GM19238 (cell line): ENCODE measurements around the gene PAM.
"Not testable (repeated sequence)": the region's sequence is repeated elsewhere in the genome, so short reads cannot be mapped to it uniquely, and the experiment has no call there.

Experiments used
- DNase-seq: peaks from one replicate; pipeline ENCODE4 v3.0.0; 2011; ENCODE audit warnings: low spot score; ENCODE audit not compliant: insufficient read length

Gene PAM

GRCh38 chr5:102895976-102896375, 140.9 kb downstream of the PAM start:
- DNase-seq: no peak

- no peak for DNase-seq
Observed at GRCh38 chr5:102901424-102902134, 146.5 kb downstream of the PAM start.

- no peak for DNase-seq
Observed at GRCh38 chr5:102902135-102902448, 147.0 kb downstream of the PAM start.

- DNase-seq: no peak
Observed at GRCh38 chr5:102902647-102903046, 147.5 kb downstream of the PAM start.

GRCh38 chr5:102903074-102903871, 148.2 kb downstream of the PAM start:
- DNase-seq: no peak

- DNase-seq: no peak
Observed at GRCh38 chr5:102905056-102905455, 150.0 kb downstream of the PAM start.

GRCh38 chr5:102907099-102907498, 152.0 kb downstream of the PAM start:
- not testable (repeated sequence) for DNase-seq

GRCh38 chr5:102910240-102911226, 155.4 kb downstream of the PAM start:
- no peak for DNase-seq

GRCh38 chr5:102911973-102912372, 156.9 kb downstream of the PAM start:
- no peak for DNase-seq

- DNase-seq: no peak
Observed at GRCh38 chr5:102916109-102916508, 161.0 kb downstream of the PAM start.

GRCh38 chr5:102918986-102919610, 164.0 kb downstream of the PAM start:
- DNase-seq: no peak

GRCh38 chr5:102920762-102921161, 165.7 kb downstream of the PAM start:
- DNase-seq: no peak

- no peak for DNase-seq
Observed at GRCh38 chr5:102921341-102922044, 166.4 kb downstream of the PAM start.

GRCh38 chr5:102922111-102922720, 167.1 kb downstream of the PAM start:
- no peak for DNase-seq

- no peak for DNase-seq
Observed at GRCh38 chr5:102922799-102923477, 167.8 kb downstream of the PAM start.

GRCh38 chr5:102924963-102925362, 169.9 kb downstream of the PAM start:
- DNase-seq: no peak

GRCh38 chr5:102927007-102927406, 171.9 kb downstream of the PAM start:
- no peak for DNase-seq

GRCh38 chr5:102930244-102930643, 175.1 kb downstream of the PAM start:
- DNase-seq: no peak

- no peak for DNase-seq
Observed at GRCh38 chr5:102931085-102931725, 176.1 kb downstream of the PAM start.
